Inferior parietal cortex (tissue), 1 donor: ENCODE measurements around the gene MDC1.
A peak's percentile ranks its signal among the peaks of the same experiment; 100 is the strongest.
"Not testable (repeated sequence)": the region's sequence is repeated elsewhere in the genome, so short reads cannot be mapped to it uniquely, and the experiment has no call there.

Experiments
- DNase-seq: peaks from one replicate; pipeline ENCODE4 v3.0.0-alpha.2; 2016; ENCODE audit errors: extremely low spot score

MDC1 gene

DNA sequence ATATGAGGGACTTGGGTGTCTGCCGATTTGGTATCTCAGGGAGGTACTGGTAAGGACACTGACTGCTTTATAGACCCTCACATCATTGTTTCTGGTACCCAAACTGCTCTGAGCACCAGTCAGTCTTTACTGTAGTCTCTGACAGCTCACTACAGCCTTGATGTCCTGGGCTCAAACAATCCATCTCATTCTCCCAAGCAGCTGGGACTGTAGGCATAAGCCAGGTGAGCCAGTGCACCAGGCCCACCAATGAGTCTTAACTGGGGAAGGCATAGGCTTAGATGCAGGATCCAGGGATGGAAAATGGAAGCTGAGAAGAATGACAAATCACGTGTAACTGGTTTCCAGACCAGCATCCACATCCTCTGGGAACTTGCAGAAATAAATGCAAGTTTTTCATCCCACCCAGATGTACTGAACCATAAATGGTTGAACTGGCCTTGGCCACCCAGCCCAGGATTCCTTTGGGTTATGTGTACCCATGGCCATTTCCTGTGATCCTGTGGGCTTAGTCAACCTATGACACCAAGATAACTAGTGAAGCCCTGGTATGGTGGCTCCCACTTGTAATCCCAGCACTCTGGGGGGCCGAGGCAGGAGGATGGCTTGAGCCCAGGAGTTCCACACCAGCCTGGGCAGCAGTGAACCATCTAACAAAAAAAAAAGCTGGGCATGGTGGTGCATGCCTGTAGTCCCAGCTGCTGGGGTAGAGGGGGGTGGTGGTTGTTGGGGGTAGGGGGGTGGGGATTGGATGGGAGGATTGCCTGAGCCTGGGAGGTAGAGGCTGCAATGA, 8.8 kb upstream of the MDC1 start:
- no peak for DNase-seq

DNA sequence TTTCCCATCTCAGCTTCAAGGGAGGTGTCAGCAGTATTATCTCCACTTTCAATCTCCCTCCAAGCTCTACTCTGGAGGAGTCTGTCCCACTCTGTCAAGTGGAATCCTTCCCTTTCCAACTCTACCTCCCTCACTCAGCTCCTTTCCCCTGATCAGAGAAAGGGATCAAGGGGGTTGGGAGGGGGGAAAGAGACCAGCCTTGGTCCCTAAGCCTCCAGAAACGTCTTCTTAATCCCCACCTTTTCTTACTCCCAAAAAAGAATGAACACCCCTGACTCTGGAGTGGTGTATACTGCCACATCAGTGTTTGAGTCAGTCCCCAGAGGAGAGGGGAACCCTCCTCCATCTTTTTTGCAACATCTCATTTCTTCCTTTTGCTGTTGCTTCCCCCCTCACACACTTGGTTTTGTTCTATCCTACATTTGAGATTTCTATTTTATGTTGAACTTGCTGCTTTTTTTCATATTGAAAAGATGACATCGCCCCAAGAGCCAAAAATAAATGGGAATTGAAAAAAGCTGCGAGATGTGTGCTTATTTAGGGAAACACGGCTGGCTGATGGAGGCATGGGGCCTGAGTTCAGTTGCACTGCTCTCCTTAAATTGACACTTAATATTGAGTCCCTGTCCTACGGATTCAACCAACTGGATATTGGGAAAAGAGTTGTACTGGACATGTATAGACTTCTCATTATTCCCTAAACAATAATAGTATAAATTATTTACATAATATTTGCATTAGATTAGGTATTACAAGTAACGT, 8.0 kb upstream of the MDC1 start:
- DNase-seq: no peak

DNA sequence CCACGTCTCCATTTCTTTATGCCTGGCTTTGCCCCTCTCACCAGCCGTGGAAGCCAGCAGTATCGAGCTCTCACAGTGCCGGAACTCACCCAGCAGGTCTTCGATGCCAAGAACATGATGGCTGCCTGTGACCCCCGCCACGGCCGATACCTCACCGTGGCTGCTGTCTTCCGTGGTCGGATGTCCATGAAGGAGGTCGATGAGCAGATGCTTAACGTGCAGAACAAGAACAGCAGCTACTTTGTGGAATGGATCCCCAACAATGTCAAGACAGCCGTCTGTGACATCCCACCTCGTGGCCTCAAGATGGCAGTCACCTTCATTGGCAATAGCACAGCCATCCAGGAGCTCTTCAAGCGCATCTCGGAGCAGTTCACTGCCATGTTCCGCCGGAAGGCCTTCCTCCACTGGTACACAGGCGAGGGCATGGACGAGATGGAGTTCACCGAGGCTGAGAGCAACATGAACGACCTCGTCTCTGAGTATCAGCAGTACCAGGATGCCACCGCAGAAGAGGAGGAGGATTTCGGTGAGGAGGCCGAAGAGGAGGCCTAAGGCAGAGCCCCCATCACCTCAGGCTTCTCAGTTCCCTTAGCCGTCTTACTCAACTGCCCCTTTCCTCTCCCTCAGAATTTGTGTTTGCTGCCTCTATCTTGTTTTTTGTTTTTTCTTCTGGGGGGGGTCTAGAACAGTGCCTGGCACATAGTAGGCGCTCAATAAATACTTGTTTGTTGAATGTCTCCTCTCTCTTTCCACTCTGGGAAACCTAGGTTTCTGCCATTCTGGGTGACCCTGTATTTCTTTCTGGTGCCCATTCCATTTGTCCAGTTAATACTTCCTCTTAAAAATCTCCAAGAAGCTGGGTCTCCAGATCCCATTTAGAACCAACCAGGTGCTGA, 7.0 kb upstream of the MDC1 start:
- DNase-seq: not testable (repeated sequence)

DNA sequence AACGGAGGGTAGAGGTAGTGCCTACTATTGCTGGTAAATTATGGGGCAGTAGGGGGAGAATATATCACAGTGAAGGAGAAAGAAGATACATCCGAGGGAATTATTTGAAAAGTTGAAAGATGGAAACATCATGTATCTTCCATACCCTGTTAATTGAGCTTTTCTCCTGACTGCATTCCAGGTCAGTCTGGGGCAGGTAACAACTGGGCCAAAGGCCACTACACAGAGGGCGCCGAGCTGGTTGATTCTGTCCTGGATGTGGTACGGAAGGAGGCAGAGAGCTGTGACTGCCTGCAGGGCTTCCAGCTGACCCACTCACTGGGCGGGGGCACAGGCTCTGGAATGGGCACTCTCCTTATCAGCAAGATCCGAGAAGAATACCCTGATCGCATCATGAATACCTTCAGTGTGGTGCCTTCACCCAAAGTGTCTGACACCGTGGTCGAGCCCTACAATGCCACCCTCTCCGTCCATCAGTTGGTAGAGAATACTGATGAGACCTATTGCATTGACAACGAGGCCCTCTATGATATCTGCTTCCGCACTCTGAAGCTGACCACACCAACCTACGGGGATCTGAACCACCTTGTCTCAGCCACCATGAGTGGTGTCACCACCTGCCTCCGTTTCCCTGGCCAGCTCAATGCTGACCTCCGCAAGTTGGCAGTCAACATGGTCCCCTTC, 6.2 kb upstream of the MDC1 start:
- DNase-seq: not testable (repeated sequence)

DNA sequence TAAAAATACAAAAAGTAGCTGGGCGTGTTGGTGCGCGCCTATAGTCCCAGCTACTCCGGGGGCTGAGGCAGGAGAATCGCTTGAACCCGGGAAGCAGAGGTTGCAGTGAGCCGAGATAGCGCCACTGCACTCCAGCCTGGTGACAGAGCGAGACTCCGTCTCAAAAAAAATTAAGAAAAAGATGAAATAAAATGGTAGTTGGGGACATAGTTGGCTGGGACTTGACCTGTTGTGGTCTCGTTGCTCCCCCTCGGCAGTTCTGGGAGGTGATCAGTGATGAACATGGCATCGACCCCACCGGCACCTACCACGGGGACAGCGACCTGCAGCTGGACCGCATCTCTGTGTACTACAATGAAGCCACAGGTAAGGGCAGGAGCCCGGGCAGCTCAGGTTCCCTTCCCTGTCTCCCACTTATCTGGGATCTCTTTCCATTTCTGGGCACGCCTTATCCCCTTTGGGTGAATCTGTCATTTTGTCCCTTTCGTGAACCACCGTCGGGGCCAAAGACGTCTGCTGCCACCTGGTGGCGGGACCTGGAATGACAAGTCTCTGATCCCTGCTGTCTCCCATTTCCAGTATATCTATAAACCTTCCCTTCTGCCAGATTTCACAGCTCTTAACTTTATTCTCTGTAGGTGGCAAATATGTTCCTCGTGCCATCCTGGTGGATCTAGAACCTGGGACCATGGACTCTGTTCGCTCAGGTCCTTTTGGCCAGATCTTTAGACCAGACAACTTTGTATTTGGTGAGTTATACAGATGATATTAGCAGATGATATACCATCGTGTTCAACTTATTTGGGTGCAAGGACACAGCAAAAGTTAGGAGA, 5.4 kb upstream of the MDC1 start:
- DNase-seq: peak; percentile 92

DNA sequence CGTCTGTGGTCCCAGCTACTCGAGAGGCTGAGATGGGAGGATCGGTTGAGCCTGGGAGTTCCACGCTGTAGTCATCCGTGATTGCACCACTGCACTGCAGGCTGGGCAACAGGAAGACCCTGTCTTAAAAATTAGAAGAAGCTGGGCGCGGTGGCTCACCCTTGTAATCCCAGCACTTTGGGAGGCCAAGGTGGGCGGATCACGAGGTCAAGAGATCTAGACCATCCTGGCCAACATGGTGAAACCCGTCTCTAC, 4.9 kb upstream of the MDC1 start:
- DNase-seq: not testable (repeated sequence)

DNA sequence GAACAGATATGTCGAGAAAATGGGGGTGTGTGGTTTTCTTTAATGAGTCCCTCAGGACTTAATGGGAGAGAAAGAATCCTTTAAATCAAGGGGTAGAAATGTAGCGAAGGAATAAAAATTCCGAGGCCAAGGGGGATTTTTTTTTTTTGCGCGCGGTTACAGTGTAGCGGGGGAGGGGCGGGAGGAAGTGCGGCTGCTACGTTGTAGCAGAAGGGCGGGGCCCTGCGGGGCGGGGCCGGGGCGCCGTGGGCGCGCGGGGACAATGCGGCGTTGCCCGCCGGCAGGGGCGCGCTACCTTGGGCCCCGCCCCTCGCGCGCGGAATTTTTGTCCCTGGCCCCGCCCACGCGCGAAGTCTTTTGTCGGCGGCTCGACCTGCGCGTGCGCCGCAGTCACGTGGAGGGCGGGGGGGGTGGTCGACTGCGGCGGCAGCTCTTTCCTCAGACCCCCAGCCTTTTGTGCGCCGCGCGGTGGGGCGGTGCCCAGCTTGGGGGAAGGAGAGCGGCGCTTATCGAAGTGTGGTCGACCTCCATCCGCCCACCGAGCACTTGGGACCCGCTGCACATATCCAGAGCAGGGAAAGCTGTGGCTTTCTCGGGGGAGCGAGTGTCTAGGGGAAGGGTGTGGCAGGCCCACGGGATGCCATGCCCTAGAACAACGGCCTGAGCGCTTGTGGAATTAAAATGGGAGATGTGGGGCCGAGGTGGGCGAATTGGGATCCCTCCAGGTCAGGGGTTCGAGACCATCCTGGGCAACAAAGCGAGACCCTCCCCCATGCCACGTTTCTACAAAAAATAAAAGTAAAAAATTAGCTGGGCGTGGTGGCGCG, 4.3 kb upstream of the MDC1 start:
- peak; percentile 82 for DNase-seq

DNA sequence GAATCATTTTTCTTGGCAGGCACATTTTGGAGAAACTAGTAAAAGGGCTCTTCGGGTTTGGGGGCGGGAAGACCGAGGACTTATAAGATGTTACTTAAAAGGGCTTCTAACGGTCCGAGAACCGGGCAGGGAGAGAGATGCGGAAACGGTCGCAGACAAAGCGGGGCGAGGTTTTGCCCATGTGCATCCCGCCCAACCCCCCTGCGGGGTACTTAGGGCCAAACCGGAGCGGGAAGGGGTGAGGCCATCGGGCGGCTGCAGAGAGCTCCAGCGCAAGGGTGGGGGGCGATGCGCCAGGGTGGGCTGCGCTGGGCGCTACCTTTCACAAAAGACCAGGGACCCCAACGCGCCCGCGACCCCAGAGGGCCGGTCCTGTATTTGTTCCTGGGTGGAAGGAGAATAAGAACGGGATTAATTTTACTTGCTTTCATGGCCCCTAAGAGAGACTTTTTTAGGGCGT, 3.7 kb upstream of the MDC1 start:
- DNase-seq: peak; percentile 44

DNA sequence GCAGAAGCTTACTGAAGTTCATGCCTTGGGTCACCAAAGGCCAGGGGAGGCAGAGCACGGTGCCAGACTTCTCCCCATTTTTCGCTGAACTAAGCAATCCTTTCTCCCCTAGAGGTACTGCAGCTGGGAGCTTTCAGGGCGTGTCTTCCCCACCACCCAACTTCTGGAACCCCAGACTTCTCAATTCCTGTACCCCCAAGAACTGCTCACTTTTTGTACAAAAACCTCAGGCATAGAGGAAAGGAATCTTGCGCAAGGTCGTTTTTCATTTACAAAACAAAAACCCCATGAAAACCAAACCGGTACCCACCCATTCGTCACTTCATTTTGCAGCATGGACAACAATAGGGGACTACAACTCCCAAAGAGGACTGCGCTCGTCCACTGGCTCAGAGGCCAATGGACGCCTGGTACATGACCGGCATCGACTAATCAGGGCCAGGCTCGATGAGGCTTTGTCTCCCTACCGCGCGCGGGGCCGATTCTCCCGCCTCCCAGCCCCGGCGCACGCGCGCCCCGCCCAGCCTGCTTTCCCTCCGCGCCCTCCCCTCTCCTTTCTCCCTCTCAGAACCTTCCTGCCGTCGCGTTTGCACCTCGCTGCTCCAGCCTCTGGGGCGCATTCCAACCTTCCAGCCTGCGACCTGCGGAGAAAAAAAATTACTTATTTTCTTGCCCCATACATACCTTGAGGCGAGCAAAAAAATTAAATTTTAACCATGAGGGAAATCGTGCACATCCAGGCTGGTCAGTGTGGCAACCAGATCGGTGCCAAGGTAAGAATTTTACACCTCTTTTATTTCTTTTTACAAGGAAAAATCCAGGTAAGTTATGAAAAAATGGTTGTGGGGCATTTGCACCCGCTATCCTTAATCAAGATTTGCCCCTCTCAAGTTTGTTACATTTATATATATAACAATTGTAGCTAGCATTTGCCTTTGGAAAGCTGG, 3.0 kb upstream of the MDC1 start, which contains the start of gene TUBB:
Gene TUBB, plus strand, starts transcription at position 562 of the 947 bp plus-strand sequence. Its CDS starts 155 bp downstream, at position 717.
- peak; percentile 98 for DNase-seq

DNA sequence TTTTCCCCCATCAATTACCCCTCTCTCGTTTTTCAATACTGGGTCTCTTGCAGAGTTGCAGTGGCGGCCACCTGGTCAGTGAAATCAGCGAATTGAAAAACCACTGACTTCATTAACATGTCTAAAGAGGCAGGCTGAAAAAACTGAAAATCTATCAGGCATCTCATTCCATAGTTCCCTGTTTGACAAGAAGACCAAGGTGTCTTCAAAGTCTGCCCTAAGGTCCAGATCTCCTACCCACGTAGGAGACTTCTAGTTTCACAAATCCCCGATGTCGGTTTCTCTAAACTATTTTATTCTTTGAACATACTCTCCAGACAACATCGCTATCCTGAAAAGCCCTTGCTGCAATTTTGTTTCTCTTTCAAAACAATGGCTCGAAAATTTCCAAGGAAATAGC, 2.3 kb upstream of the MDC1 start:
- no peak for DNase-seq

DNA sequence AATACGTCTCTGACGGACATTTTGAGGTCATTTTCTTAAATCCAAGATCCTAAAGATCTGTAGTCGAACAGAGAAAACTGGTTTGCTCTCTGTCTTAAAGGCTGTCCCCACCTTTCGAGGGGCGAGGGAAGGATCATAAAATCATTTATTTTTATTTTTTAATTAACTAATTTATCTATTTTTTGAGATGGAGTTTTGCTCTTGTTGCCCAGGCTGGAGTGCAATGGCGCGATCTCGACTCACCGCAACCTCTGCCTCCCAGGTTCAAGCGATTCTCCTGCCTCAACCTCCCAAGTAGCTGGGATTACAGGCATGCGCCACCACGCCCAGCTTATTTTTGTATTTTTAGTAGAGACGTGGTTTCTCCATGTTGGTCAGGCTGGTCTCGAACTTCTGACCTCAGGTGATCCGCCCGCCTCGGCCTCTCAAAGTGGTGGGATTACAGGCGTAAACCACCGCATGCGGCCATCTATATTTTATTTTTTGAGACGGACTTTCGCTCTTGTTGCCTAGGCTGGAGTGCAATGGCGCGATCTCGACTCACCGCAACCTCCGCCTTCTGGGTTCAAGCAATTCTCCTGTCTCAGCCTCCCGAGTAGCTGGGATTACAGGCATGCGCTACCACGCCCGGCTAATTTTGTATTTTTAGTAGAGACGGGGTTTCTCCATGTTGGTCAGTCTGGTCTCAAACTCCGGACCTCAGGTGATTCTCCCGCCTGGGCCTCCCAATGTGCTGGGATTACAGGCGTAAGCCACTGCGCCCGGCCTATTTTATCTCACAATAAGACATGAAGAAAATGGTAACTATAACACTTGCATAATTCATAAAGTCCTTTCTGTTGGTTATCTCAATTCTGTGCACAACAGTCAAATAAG, 1.0 kb upstream of the MDC1 start:
- not testable (repeated sequence) for DNase-seq

DNA sequence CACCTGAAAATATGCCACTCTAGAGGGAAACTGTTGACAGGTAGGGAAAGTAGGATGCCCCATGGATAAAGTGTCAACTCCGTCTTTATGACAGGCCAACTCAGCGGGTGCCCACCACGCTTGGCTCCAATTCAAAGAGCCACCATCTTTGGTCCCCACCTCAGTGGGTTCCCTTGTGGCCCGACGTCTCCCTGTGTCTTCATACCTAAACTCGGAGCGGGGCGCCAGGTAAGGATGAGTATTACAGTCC, 277 bp downstream of the MDC1 start:
- no peak for DNase-seq

DNA sequence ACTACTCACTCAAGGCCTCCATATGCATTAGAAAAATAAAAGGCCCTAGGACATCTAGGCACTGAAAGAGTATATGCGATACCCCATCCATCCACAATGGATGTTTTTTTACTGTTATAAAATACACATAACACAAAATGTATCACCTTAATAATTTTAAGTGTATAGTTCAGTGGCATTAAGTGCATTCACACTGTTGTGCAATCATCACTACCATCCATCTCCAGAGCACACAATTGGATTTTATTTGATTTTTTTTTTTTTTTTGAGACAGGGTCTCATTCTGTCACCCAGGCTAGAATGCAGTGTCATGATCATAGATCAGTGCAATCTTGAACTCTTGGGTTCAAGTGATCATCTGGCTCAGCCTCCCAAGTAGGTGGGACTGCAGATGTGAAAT, 2.8 kb downstream of the MDC1 start:
- DNase-seq: no peak

DNA sequence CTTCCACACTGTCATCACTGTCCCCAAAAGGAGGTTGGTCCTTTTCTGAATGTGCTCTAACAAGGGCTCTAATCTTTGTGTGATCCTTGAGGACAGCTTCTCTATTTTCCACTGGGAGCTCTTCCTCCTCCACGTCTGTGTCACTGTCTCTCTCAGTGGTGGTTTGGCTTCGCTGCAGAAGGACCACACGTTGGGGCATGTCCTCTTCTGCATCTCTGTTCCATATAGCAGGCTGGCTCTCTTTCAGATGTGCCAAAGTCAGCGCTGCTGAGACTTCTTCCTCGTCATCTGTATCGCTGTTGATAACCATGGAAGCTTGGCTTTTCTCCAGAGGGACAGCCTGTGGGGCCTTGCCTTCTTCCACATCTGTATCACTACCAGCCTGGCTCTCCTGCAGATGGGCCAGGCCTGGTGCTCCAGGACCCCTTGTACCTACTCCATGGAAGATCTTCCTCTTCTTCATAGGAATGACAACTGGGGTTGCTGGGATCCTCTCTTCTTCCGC, 4.6 kb downstream of the MDC1 start:
- DNase-seq: no peak

DNA sequence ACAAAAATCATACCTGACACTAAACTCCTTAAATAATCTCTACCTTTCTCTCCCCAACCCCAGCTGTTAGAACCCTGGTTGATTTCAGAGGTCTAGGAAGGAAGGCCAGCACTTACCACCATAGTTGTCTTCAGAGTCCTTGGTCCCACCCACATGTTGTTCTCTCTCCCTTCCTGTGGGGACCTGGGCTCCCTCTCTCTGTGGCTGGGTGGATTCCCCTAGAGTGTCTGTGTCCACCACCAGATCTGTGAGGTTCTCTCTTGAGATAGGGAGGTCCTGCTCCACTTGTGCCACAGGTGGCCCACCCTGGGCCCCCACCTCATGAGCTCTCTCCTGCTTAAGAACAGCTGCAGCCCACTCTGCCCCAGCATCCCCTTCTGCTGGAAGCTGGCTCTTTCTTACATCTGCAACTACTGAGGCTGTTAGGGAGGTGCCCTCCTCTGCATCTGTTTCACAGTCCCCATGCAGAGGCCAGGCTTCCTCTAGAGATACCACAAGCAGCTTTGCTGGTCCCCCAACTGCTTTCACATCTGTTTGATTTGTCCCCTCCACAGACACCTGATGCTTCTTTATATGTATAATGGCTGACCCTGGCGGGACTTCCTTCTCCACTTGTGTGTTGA, 5.2 kb downstream of the MDC1 start:
- no peak for DNase-seq

DNA sequence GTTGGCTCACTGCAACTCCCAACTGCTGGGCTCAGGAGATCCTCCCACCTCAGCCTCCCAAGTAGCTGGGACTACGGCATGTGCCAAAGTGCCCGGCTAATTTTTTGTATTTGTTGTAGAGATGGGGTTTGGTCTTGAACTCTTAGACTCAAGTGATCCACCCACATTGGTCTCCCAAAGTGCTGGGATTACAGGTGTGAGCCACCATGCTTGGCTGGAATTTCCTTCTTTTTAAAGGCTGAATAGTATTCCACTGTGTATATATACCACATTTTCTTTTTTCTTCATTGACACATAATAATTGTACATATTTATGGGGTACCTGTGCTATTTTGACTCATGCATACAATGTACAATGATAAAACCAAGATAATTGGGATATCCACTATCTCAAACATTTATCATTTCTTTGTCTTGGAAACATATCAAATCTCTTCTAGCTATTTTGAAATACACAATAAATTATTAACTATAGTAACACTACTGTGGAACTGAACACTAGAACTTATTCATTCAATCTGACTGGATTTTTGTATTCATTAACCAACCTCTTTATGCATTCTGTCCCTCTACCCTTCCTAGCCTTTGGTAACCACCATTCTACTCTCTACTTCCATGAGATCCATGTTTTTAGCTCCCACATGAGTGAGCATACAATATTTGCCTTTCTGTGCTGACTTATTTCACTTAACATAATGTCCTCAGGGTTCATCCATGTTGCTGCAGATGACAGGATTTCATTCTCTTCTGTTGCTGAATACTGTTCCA, 7.8 kb downstream of the MDC1 start:
- DNase-seq: no peak
